HG03460 (cell line): ENCODE measurements around the gene GALNT12.

Experiments
- ATAC-seq: cut with Tn5 transposase; IDR thresholded peaks from one replicate; pipeline ENCODE4 v1.9.1; 2021; ENCODE audit not compliant: unreplicated experiment

GALNT12 gene

DNA sequence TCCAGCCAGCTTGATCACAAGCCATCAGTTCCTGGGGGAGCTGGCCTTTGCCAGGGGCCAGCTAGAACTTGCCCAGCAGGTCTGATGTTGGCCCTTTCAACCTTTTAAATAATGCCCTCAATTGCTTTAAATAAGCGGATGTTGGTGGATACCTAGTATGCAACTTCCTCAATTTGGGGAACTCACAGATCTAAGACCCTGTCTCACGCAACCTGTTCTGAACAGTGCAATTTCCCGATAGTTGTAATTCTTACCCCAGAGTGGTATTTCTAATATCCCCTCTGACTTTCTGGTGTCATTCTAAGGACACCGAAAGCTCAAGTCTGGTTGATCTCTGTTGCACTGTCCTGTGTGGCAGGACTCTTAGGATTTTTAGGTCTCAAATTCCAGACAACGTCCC, 23.1 kb downstream of the GALNT12 start:
- ATAC-seq = no peak

GRCh38 chr9:98831696-98832095, 24.2 kb downstream of the GALNT12 start:
- ATAC-seq = no peak

- ATAC-seq = no peak
These were observed 25.3 kb downstream of the GALNT12 start for GRCh38 chr9:98832768-98833089.

- no peak for ATAC-seq
These were observed 25.9 kb downstream of the GALNT12 start for GRCh38 chr9:98833090-98833956.

DNA sequence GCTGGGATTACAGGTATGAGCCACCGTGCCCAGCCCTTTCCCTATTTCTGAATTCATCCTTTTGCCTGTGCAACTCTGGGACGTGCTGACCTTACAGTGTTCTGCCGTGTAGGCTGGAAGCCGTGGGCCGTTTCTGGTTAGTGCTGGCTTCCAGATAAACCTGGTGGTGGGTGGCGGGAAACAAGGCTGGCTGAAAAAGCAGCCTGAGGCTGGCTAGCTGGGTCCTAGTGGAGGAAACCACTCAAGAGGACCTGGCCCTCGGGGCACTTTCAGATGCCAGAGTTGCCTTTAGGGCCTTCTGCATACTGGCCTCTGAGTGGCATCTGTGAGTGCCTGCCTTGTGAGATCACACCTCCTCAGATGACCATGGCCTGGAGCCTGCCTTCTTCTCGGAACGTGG, 26.9 kb downstream of the GALNT12 start:
- ATAC-seq = no peak

- no peak for ATAC-seq
These were observed 28.7 kb downstream of the GALNT12 start for GRCh38 chr9:98836206-98836605.

DNA sequence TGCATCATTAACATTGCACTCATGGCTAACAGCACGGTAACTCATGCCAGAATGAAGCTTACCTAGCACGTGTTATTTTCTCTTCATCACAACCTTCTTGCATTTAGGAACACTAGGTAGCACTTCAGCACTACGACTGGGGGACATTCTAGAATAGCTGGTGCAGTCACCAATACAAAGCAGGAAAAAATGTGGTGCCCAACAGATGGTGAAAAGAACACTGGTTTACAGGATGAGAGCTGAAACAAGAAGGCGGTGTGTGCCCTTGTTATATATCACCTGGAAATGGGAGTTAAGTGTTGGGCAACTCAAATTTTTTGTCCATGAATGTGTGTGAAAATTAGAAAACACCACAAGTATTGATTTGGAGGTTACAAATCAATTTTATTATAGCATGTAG, 30.0 kb downstream of the GALNT12 start:
- ATAC-seq = no peak

GRCh38 chr9:98838155-98838867, 30.8 kb downstream of the GALNT12 start:
- ATAC-seq = no peak

DNA sequence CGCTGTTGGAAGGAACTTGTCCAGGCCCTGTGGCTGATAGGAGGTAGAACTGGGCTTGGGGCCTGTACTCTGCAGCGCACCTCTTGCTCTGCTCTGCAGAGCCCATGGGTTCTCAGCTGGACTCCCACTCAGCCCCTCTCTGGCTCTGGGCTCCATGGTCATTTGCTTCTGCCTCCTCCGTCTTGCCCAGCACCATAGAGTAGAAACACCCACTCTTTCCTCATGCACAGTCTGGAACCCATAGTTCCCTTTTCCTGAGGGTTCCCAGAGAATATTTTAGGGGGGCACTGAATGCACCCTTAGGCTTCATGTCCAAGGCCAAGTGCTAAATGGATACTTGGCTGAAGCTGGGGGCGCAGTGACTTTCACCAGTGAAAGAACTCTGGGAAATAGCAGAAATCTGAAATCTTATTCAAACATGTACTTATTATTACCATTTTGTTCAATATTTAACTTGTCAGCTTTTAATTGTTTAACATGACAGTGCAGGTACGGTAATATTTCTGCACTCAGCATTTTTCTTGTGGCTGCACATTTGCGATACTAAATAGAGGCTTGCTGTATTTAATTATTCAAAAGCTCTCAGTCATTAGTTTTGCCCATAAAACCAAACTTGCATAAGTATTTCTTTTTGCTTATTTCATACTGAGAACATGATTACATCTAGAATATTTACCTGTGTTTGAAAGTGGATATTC, 31.5 kb downstream of the GALNT12 start:
- ATAC-seq = no peak

DNA sequence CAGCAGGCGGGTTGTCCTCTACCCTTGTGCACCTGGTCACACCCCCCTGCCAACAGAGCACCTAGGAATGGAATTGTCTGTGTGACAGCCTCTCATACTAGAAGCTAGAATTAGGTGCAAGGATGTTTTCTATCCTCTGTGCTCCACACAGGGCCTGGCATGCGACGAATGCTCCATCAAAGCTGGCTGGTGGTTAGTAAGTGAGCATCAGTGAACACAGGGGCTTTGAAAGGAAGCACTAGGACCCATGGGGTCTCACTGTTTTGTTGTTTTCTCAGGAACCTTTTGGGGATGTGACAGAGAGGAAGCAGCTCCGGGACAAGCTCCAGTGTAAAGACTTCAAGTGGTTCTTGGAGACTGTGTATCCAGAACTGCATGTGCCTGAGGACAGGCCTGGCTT, 32.3 kb downstream of the GALNT12 start:
- no peak for ATAC-seq

- ATAC-seq = no peak
These were observed 35.0 kb downstream of the GALNT12 start for GRCh38 chr9:98842510-98842909.

- no peak for ATAC-seq
These were observed 38.6 kb downstream of the GALNT12 start for GRCh38 chr9:98846081-98846480.

DNA sequence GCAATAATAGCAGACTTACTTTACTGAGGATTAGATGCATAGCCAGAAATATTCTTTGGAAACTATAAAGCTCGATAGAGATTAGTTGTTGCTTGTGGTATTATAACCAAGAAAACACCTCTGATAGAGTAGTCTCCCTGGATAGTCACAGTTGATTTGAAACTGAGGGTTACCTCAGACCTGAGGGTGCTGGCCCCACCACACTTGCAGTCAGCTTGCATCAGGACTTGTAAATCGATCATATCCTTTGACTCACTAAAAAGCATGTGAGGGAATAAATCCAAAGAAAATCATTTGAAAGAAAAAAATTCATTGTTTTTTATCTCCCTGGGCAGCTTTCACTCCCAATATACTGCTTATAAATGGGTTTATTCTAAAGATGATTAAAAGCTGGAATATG, 39.4 kb downstream of the GALNT12 start:
- no peak for ATAC-seq

DNA sequence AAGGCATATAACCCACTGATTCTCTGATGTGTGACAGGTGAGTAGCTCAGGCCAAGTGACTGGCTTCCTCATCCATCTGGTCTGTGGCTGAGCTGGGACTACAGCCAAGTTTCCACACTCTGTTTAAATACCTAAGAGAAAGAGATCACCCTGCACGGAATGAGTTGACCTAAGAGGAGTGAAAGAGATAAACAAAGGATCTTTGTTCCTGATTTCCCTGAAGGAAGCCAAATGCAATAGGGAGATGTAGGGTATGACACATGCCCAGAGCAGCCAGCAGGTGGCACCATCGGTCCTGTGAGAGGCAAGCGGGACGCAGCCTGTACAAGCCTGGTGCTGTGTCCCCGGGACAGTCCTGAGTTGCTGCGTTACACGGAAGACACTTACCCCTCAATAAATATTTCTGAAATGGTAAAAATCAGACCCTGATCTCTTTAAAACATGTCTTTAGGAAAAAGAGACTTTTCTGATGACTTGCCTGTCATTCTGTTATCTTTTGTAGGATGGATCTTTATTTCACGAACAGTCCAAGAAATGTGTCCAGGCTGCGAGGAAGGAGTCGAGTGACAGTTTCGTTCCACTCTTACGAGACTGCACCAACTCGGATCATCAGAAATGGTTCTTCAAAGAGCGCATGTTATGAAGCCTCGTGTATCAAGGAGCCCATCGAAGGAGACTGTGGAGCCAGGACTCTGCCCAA, 41.1 kb downstream of the GALNT12 start:
- ATAC-seq = peak; percentile 90

- ATAC-seq = no peak
These were observed 42.1 kb downstream of the GALNT12 start for GRCh38 chr9:98849563-98849962.

- ATAC-seq = no peak
These were observed 43.6 kb downstream of the GALNT12 start for GRCh38 chr9:98850851-98851729.

- ATAC-seq = no peak
These were observed 44.4 kb downstream of the GALNT12 start for GRCh38 chr9:98851730-98852459.

GRCh38 chr9:98852460-98852734, 44.9 kb downstream of the GALNT12 start:
- ATAC-seq = no peak

- no peak for ATAC-seq
These were observed 45.5 kb downstream of the GALNT12 start for GRCh38 chr9:98852961-98853360.

DNA sequence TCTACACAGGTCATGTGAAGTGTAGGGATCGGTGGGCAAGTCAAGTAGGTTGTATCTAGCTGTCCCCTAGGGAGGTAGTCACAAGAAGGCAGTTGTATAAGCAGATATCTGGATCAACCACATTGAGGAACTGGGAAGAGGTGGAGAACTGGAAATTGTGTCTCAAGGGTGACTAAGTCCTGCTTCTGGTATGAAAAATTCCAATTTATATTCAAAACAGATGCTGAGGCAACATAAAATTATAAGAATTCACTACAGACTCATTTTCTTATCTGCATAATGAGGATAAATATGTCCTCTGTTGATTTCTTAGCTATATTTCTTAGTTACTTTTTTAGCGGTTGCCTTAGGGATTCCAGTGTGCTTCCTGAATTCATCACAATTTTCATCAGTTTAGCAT, 46.8 kb downstream of the GALNT12 start:
- no peak for ATAC-seq
